ENCODE results near the gene TSPAN4. TPM values are rescaled to one million over a fixed set of nuclear protein-coding genes. Genes with fewer than 3 reads are reported as not detected.

The TSPAN4 gene
- total and polyA plus RNA-seq, 4 donors = 68.3 to 197 (median 134) TPM

DNA sequence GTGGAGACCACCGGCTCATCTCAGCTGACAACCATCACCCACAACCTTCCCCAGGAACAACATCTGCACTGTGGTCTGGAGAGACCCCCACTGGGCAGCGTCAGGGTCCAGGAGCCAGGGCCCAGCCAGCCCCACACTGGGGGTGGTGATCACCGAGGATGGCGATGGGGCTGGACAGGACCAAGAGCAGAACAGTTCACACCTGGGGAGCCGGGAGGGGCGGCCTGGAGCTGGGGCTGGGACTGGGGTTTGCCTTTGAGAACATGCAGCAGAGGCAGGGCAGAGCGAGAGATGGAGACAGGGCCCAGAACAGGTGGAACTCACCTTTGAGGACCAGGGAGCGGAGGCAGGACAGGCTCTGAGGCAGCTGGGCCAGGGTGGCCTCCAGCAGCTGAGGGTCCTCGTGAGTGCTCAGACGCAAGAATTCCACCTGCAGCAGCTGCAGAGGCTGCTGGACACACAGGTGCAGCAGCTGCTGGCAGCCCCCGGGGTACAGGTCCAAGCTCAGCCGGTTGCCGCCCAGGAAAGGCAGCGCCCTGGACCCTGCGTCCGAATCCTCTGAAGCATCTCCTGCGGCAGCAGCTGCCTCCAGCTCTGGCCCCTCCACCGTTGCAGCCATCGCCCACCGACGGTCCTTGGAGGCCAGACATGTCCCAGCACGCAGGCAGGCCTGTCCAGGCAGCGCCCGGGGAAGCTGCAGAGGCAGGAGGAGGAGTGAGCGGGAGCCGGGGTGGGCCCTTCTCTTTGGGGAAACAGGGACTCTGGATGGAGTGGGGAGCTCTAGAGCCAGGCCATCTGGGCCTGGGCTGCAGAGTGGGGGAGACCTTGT is 38.7 kb upstream of the TSPAN4 start:
- DNase-seq (no peak), ATAC-seq (ENCODE audit: insufficient read depth, low FRiP score) (no peak)
- Histone ChIP-seq H3K9ac (ENCODE audit: insufficient read depth in 1 of 2, low read length in 2 of 2) (no peak overlapping the region), H3K27ac (ENCODE audit: low read depth in 1 of 2, low read length in 1 of 2) (no peak overlapping the region), H3K4me3 (peak overlapping the region; percentile 34), H3K27me3 (ENCODE audit: control insufficient read depth in 3 of 3, insufficient read depth in 3 of 3, low read length in 2 of 3) (no peaks in the 10 kb centered on the region), H3K9me3 (ENCODE audit: control insufficient read depth in 4 of 4, insufficient read depth in 3 of 4, low read length in 3 of 4) (no peaks in the 10 kb centered on the region), H3K36me3 (ENCODE audit: control insufficient read depth in 4 of 4, insufficient read depth in 4 of 4, low read length in 4 of 4) (peaks cover 0 to 16% (median 4%) of the 10 kb centered on the region in 4 donors), H3K4me1 (ENCODE audit: control insufficient read depth in 5 of 5, insufficient read depth in 5 of 5, low read length in 5 of 5) (peaks cover 0 to 24% (median 10%) of the 10 kb centered on the region in 5 donors)
- WGBS, 2 donors = 57% methylated on average over 21 to 26 of the region's 26 CpGs
- TF ChIP-seq, protein P1, sequence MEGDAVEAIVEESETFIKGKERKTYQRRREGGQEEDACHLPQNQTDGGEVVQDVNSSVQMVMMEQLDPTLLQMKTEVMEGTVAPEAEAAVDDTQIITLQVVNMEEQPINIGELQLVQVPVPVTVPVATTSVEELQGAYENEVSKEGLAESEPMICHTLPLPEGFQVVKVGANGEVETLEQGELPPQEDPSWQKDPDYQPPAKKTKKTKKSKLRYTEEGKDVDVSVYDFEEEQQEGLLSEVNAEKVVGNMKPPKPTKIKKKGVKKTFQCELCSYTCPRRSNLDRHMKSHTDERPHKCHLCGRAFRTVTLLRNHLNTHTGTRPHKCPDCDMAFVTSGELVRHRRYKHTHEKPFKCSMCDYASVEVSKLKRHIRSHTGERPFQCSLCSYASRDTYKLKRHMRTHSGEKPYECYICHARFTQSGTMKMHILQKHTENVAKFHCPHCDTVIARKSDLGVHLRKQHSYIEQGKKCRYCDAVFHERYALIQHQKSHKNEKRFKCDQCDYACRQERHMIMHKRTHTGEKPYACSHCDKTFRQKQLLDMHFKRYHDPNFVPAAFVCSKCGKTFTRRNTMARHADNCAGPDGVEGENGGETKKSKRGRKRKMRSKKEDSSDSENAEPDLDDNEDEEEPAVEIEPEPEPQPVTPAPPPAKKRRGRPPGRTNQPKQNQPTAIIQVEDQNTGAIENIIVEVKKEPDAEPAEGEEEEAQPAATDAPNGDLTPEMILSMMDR (IDR thresholded peaks at IDR 0.05; ENCODE audit: control extremely low read depth, extremely low read depth) = no peak

DNA sequence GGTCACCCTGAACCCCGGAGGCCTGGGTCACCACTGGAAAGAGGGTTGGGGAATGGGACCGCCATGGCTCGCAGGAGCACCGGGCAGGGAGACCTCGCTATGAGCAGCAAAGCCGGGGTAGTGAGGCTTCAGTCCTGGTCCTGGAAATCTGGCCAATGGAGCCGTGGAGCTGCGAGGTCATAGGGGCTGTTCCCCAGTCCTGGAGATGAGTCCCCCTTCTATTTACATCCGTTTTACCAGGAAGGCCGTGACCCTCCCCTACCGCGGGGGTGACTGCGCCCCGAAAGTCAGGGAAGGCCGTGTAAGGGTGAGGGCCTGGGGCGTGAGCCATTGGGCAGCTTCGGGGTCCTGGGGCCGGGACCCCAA is 38.1 kb upstream of the TSPAN4 start:
- no peak for ATAC-seq (ENCODE audit: insufficient read depth, low FRiP score)
- peak overlapping the region; percentile 58 to 85 for H3K27ac ChIP-seq (ENCODE audit: low read depth in 1 of 2, low read length in 1 of 2)

DNA sequence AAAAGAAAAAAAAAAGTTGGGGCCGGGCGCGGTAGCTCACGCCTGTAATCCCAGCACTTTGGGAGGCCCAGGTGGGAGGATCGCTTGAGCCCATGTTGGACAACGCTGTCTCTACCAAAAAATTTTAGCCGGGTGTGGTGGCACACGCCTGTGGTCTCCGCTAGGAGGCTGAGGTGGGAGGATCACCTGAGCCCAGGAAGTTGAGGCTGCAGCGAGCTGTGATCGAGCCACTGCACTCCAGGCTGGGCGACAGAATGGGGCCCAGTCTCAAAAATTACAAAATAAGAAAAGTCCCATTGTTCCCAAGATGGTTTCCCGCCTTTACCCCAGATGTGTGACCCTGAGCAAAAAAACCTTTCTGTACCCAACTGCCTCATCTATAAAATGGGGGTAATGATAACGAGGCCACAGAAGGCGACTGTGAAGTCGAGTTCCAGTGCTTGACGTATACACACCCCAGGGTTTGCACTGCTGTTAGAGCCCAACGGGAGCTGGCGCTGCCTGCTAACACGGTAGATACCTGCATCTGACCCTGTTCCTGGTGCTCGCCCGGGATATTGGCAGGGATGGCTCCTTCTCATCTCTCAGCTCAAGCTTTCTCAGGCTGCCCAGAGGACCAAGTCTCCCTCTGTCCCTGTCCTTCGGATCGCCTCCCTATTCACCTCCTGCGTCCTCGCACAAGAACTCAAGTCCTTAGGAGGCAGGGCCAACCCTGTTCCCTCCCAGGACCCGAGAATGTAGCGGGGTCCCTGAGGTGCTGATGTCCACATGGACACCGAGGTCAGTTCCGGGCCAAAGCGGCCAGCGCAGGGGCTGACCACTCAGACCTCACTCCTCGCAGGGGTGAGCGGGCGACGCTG is 34.0 kb upstream of the TSPAN4 start:
- ATAC-seq (ENCODE audit: insufficient read depth, low FRiP score) = peak; percentile 67
- 29 to 37% methylated on average over 31 to 36 of the region's 36 CpGs for WGBS, 2 donors
- DNase-seq = no peak

More for the DNA sequence above, 38.1 kb upstream of the TSPAN4 start:
- Histone ChIP-seq H3K4me3 (peak overlapping the region; percentile 34), H3K4me1 (ENCODE audit: control insufficient read depth in 5 of 5, insufficient read depth in 5 of 5, low read length in 5 of 5) (peaks cover 0 to 24% (median 10%) of the 10 kb centered on the region in 5 donors), H3K27me3 (ENCODE audit: control insufficient read depth in 3 of 3, insufficient read depth in 3 of 3, low read length in 2 of 3) (no peaks in the 10 kb centered on the region), H3K9me3 (ENCODE audit: control insufficient read depth in 4 of 4, insufficient read depth in 3 of 4, low read length in 3 of 4) (no peaks in the 10 kb centered on the region), H3K36me3 (ENCODE audit: control insufficient read depth in 4 of 4, insufficient read depth in 4 of 4, low read length in 4 of 4) (peaks cover 0 to 14% (median 5%) of the 10 kb centered on the region in 4 donors), H3K9ac (ENCODE audit: insufficient read depth in 1 of 2, low read length in 2 of 2) (no peak overlapping the region)
- 3 to 6% methylated on average over 18 of the region's 18 CpGs for WGBS, 2 donors
- DNase-seq = no peak
- TF ChIP-seq, protein P1 (IDR thresholded peaks at IDR 0.05; ENCODE audit: control extremely low read depth, extremely low read depth) = no peak

More for the DNA sequence above, 34.0 kb upstream of the TSPAN4 start:
- H3K9ac ChIP-seq (ENCODE audit: insufficient read depth in 1 of 2, low read length in 2 of 2) = peak overlapping the region; percentile 79 to 86
- TF ChIP-seq, protein P1 (IDR thresholded peaks at IDR 0.05; ENCODE audit: control extremely low read depth, extremely low read depth) = no peak
- H3K36me3 ChIP-seq (ENCODE audit: control insufficient read depth in 4 of 4, insufficient read depth in 4 of 4, low read length in 4 of 4) = peaks cover 0 to 24% (median 13%) of the 10 kb centered on the region in 4 donors
- peak overlapping the region; percentile 66 for H3K4me3 ChIP-seq
- H3K4me1 ChIP-seq (ENCODE audit: control insufficient read depth in 5 of 5, insufficient read depth in 5 of 5, low read length in 5 of 5) = peaks cover 6 to 34% (median 14%) of the 10 kb centered on the region in 5 donors
- H3K27ac ChIP-seq (ENCODE audit: low read depth in 1 of 2, low read length in 1 of 2) = peak overlapping the region; percentile 94 to 97
- H3K27me3 ChIP-seq (ENCODE audit: control insufficient read depth in 3 of 3, insufficient read depth in 3 of 3, low read length in 2 of 3) = no peaks in the 10 kb centered on the region
- H3K9me3 ChIP-seq (ENCODE audit: control insufficient read depth in 4 of 4, insufficient read depth in 3 of 4, low read length in 3 of 4) = no peaks in the 10 kb centered on the region
